Colonic mucosa (tissue), 4 donors: Measurements from ENCODE around the gene GLI1. TPM values are rescaled to one million over a fixed set of nuclear protein-coding genes. Genes with fewer than 3 reads are reported as not detected.
"Not testable (repeated sequence)": the region's sequence is repeated elsewhere in the genome, so short reads cannot be mapped to it uniquely, and the experiment has no call there.

Experiments
- DNase-seq: peaks from one replicate; pipeline ENCODE4 v3.0.0-alpha.2; 2020
- H3K27ac ChIP-seq: fragments of 200-600 bp; one replicate; pipeline ENCODE4 v1.8.0; 2021
- H3K27me3 ChIP-seq: fragments of 200-600 bp; one replicate; pipeline ENCODE4 v1.8.0; 2021
- H3K36me3 ChIP-seq: fragments of 200-600 bp; one replicate; pipeline ENCODE4 v1.8.0; 2021
- H3K4me1 ChIP-seq: fragments of 200-600 bp; one replicate; pipeline ENCODE4 v1.8.0; 2021; ENCODE audit warnings: mild to moderate bottlenecking
- H3K4me3 ChIP-seq: fragments of 200-600 bp; one replicate; pipeline ENCODE4 v1.8.0; 2021
- H3K9ac ChIP-seq, 2 donors: one replicate each; pipeline ENCODE4 v1.7.0; 2013; ENCODE audit warnings: control low read depth in 2 of 2, low read depth in 2 of 2, low read length in 2 of 2
- H3K9me3 ChIP-seq: fragments of 200-600 bp; one replicate; pipeline ENCODE4 v1.8.0; 2021
- intact Hi-C: fragments of 100-400 bp; cut with DNase I; formaldehyde crosslinking; loops from one replicate; pipeline ENCODE4 v1.14.1; 2022
- total RNA-seq, 2 donors: library from RNA; stranded (reverse); fragmentation: NEBNext Ultra II Directional in 1 of 2; extraction: Animal tissue kit (Norgen Biotek cat#: 25700) in 1 of 2; gene quantifications; one replicate each; pipeline ENCODE4 v1.2.1, GENCODE V29; 2021
- TF ChIP-seq, protein P1 (sequence below): fragments of 200-600 bp; IDR thresholded peaks from one replicate; pipeline ENCODE4 v1.8.0; 2022; ENCODE audit warnings: antibody characterized with exemption, mild to moderate bottlenecking
- donor health status: healthy.
- donor health status: DM: no; HTN: no; CAD: no.
- donor health status: DM: no; HTN: no; CAD: no.

The GLI1 gene
- total RNA-seq, 2 donors from 2014 or later, result 1.4 to 2.0 TPM

DNA sequence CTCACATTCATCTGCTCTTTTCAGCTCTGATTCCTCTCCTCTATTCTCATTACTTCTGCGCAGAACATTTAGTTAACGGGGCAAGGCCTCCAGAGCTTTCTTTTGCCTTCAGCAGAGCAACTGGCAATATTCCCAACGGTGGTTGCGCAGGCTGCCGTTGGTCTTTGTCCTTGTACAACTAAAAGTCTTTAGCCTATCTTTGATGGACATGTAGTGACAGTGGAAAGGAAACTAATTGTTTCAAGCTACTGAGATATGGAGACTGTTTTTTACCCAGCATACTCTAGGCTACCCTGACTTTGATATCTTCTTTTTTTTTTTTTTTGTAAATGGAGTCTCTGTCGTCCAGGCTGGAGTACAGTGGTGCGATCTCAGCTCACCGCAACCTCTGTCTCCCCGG lies 41.3 kb upstream of the GLI1 start:
- Histone ChIP-seq H3K4me3 (no peak overlapping the region), H3K36me3 (no peaks in the 10 kb centered on the region), H3K4me1 (no peaks in the 10 kb centered on the region), H3K27ac (no peak overlapping the region), H3K27me3 (no peaks in the 10 kb centered on the region), H3K9ac (no peak overlapping the region), H3K9me3 (no peaks in the 10 kb centered on the region)
- no peak for DNase-seq
- intact Hi-C loops, result no loop called here
- TF ChIP-seq, protein P1, sequence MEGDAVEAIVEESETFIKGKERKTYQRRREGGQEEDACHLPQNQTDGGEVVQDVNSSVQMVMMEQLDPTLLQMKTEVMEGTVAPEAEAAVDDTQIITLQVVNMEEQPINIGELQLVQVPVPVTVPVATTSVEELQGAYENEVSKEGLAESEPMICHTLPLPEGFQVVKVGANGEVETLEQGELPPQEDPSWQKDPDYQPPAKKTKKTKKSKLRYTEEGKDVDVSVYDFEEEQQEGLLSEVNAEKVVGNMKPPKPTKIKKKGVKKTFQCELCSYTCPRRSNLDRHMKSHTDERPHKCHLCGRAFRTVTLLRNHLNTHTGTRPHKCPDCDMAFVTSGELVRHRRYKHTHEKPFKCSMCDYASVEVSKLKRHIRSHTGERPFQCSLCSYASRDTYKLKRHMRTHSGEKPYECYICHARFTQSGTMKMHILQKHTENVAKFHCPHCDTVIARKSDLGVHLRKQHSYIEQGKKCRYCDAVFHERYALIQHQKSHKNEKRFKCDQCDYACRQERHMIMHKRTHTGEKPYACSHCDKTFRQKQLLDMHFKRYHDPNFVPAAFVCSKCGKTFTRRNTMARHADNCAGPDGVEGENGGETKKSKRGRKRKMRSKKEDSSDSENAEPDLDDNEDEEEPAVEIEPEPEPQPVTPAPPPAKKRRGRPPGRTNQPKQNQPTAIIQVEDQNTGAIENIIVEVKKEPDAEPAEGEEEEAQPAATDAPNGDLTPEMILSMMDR, result no peak

DNA sequence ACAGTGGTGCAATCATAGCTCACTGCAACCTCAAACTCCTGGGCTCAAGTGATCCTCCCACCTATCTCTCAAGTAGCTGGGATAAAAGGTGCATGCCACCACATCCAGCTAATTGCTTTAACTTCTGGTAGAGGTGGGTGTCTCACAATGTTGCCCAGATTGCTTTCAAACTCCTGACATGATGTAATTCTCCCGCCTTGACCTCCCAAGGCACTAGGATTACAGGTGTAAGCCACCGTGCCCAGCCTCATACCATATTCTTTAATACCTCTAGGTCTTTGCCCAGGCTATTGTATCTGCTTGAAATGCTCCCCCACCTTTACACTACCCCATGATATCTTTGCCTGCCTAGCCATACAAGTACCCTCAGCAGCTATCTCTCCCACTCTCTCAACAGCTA lies 40.1 kb upstream of the GLI1 start:
- Histone ChIP-seq H3K9ac (no peak overlapping the region), H3K4me1 (no peaks in the 10 kb centered on the region), H3K27ac (no peak overlapping the region), H3K27me3 (no peaks in the 10 kb centered on the region), H3K9me3 (no peaks in the 10 kb centered on the region), H3K36me3 (no peaks in the 10 kb centered on the region), H3K4me3 (no peak overlapping the region)
- TF ChIP-seq, protein P1, result no peak
- intact Hi-C loops, result no loop called here
- DNase-seq, result no peak

DNA sequence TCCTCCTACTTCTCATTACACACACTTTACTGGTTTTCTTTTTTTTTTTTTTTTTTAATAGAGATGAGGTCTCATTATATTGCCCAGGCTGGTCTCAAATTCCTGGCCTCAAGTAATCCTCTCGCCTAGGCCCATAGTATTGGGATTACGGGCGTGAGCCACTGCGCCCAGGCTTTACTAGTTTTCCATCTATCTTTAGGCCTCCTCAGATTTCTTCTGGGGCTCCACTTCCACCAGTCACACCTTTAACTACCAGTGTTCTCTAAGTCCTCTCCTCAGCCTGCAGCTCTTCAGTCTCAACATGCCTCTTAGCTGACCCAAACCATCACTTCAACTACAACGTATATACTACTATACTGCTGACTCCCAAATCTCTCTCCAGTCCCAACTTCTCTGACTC lies 39.1 kb upstream of the GLI1 start:
- Histone ChIP-seq H3K9ac (no peak overlapping the region), H3K4me1 (no peaks in the 10 kb centered on the region), H3K27me3 (no peaks in the 10 kb centered on the region), H3K27ac (no peak overlapping the region), H3K4me3 (no peak overlapping the region), H3K36me3 (no peaks in the 10 kb centered on the region), H3K9me3 (no peaks in the 10 kb centered on the region)
- TF ChIP-seq, protein P1, result no peak
- DNase-seq, result no peak
- intact Hi-C loops, result no loop called here

DNA sequence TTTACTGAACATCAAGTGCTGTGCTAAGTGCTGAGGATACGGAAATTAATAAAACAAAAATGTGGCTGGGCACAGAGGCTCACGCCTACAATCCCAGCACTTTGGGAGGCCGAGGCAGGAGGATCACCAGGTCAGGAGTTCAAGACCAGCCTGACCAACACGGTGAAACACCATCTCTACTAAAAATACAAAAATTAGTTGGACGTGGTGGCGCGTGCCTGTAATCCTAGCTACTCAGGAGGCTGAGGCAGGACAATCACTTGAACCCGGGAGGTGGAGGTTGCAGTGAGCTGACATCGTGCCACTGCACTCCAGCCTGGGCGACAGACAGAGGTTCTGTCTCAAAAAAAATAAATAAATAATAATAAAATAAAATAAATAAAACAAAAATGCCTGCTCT lies 32.6 kb upstream of the GLI1 start:
- H3K27ac ChIP-seq, H3K9ac ChIP-seq, H3K9me3 ChIP-seq, H3K27me3 ChIP-seq, H3K36me3 ChIP-seq, H3K4me1 ChIP-seq, H3K4me3 ChIP-seq, intact Hi-C loops, DNase-seq: not testable (repeated sequence)

DNA sequence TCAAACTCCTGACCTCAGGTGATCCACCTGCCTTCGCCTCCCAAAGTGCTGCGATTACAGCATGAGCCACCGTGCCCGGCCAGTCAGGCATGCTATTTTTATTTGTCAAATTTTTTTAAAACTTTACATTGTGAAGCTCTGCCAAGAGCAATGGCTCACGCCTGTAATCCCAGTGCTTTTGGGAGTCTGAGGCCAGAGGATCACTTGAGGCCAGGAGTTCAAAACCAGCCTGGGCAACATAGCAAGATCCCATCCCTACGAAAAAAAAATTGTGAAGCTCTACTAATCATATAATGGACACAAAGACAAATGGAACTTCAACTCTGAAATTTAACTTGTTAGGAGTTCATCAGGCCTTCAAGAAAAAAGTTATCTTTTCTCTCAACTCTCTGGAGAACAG lies 30.6 kb upstream of the GLI1 start:
- no peak overlapping the region for H3K4me3 ChIP-seq
- H3K27me3 ChIP-seq, result no peaks in the 10 kb centered on the region
- intact Hi-C loops, result no loop called here
- H3K36me3 ChIP-seq, result no peaks in the 10 kb centered on the region
- no peaks in the 10 kb centered on the region for H3K4me1 ChIP-seq
- H3K27ac ChIP-seq, result no peak overlapping the region
- no peak for DNase-seq
- TF ChIP-seq, protein P1, result no peak
- no peaks in the 10 kb centered on the region for H3K9me3 ChIP-seq
- no peak overlapping the region for H3K9ac ChIP-seq

DNA sequence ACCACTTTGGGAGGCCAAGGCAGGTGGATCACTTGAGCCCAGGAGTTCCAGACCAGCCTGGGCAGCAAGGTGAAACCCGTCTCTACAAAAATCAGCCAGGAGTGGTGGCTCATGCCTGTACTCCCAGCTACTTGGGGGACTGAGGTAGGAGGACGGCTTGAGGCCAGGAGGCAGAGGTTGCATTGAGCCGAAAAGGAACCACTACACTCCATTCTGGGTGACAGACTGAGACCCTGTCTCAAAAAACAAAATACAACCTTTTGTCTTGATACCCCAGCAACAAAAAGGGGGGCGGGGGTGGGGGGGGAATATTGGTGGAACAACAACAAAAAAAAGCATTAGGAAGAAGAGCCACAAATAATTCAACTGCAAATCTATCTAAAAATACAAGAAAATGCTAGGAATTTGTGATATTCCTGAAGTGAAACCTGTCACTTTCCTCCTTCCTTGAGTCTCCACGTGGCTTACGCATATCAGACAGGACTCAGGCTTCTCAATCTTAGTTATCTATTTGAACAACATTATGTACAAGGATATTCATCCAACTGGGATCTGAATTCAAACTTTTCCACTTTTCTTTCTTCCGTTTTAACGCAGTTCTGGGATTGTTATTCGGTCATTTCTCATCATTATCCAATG lies 30.0 kb upstream of the GLI1 start:
- Histone ChIP-seq H3K36me3 (no peaks in the 10 kb centered on the region), H3K4me1 (no peaks in the 10 kb centered on the region), H3K9me3 (no peaks in the 10 kb centered on the region), H3K4me3 (peak overlapping the region; percentile 61), H3K9ac (peak overlapping the region; percentile 71 to 81), H3K27me3 (no peaks in the 10 kb centered on the region), H3K27ac (peak overlapping the region; percentile 89)
- no peak for DNase-seq
- intact Hi-C loops, result no loop called here
- TF ChIP-seq, protein P1, result no peak
